Measurements from ENCODE around the gene HEBP1.
A peak's percentile ranks its signal among the peaks of the same experiment; 100 is the strongest.

The HEBP1 gene

DNA sequence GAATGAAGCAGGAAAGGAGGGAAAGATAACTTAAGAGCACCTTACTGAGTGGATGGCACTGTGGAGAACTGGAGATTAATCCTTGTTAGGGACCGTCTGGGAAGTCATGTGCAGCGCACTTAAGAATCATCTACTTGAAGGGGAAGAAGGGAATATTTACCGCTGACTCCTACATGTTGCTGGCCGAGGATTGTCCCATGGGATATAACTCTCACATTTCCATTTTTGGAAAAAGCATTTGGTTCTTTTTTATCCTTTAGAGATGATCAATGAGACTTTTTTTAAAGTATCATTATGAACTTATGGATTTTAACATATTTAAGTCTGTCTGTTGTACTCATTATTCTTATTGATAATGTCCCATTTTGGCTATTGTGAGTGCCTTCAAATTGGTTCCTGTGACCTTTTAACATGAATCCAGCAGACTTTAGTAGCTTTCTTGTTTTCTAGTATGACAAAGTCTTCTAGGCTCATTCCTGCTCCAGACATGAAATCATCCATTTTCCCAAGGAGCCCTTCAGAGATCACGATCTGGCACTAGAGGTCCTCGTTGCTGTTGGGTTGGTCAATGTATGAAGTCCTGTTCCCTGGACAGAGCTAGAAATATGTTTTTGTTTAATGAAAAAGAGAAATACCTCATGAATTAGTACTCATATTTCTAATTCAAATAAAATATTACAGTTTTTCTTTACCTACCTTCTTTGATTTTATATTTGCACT lies 23.9 kb upstream of the HEBP1 start:
- DNase-seq = no peak

- no peak for DNase-seq
Measured at GRCh38 chr12:13022851-13023271, 22.8 kb upstream of the HEBP1 start.

DNA sequence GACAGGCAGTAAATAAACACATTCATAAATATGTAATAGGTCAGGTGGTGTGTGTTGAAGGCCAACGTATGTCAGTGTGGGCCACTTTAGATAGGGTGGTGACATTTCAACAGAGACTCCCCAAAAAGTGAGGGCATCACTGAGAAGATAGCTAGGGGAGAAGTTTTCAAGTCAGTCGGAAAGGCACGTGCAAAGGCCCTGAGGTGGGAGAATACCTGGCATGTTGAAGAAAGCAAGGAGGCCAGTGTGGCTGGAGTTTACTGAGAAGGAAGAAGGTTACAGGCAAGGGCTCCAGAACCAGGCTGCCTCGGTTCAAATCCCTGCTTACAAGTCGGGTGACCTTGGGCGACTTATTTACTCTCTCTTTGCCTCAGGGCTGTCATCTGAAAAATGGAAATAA lies 11.0 kb upstream of the HEBP1 start:
- no peak for DNase-seq

- DNase-seq = no peak
Measured at GRCh38 chr12:13008741-13009380, 8.8 kb upstream of the HEBP1 start.

GRCh38 chr12:13007496-13008233 lies 7.6 kb upstream of the HEBP1 start:
- DNase-seq = no peak

DNA sequence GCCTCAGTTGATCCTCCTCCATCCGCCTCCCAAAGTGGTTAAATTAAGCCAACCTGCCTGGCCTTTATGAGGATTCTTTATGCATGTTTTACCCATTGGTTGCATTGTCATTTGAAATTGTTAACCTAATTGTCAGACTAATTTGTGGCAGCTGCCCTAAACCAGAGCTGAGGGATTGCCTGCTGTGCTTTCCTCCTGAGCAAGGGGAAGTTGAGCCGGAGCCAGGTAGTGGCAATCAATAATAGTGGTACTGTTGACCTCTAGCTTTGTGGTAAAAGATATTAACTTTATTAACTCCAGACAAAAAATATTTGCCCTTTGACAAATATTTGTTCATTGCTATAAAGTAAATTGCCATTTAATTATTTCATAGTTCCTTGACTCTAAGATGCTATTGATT lies 5.6 kb upstream of the HEBP1 start:
- DNase-seq = no peak

GRCh38 chr12:13004986-13005385 lies 4.9 kb upstream of the HEBP1 start:
- no peak for DNase-seq

DNA sequence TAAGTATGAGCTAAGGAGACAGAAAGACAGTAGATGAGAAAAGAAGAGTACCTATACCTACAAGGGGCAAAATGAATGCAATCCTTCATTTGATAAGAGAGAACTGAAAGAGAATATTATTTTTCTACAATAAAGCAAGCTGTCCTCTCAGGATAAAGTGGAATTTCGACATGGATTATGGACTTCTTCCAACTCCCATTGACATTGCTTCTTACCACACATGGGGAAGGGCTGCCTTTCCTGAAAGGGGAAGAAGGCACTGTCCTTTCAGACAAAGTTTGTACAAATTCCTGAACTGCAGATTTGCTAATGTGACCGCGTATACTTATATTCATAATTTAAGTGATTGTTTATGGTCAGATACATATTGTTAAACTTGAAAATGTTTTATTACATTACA lies 4.3 kb upstream of the HEBP1 start:
- no peak for DNase-seq

DNA sequence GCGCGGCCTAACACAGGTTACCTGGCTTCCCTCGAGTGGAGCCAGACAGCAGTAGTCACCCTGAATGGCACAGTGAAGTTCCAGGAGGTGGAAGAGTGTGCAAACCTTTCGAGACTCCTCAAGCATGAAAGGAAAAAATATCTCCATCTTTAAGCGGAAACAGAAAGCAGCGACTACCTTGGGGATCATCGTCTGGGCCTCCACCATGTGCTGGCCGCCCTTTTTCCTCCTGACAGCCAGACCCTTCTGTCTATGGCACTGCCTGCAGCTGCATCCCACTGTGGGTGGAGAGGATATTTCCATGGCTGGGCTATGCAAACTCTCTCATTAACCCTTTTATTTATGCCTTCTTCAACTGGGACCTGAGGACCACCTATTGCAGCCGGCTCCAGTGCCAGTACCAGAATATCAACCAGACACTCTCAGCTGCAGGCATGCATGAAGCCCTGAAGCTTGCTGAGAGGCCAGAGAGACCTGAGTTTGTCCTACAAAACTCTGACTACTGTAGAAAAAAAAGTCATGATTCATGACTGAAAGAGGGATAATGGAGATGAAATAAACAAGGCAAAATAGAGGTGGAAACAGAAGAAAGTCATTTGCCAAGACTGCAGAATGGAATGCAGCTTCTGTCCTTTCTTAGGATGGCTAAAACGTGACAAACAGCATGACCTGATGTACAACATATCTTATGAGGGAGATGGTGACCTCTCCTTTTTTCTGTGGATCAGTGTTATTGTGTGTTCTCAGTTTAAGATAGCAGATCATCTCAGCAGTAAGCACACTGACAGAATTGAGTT lies 2.4 kb upstream of the HEBP1 start:
- no peak for DNase-seq

- no peak for DNase-seq
Measured at GRCh38 chr12:13001775-13002040, 1.6 kb upstream of the HEBP1 start.

- peak; percentile 44 to 53 for DNase-seq
Measured at GRCh38 chr12:13000925-13001774, 1.1 kb upstream of the HEBP1 start.

DNA sequence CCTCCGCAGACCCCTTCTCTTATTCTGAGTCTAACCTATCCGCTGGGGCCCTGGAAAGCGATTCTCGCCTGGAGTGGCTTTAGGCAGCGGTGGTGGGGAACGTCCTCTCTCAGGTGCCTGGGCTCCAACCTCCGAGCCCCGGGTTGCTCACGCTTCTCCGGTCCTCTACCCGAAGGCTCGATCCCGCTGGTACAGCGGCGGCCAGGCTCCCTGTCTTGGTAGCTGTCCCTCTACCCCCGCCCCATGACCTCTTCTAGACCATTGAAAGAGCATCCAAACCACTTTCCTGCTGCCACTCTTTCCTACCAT lies 505 bp upstream of the HEBP1 start:
- DNase-seq = no peak

- DNase-seq = no peak
Measured at GRCh38 chr12:12999271-12999958, 650 bp downstream of the HEBP1 start.

GRCh38 chr12:12998248-12998647 lies 1.8 kb downstream of the HEBP1 start:
- DNase-seq = no peak

- DNase-seq = no peak
Measured at GRCh38 chr12:12997734-12998133, 2.3 kb downstream of the HEBP1 start.

GRCh38 chr12:12997156-12997555 lies 2.9 kb downstream of the HEBP1 start:
- DNase-seq = no peak

GRCh38 chr12:12996209-12996608 lies 3.9 kb downstream of the HEBP1 start:
- DNase-seq = no peak

DNA sequence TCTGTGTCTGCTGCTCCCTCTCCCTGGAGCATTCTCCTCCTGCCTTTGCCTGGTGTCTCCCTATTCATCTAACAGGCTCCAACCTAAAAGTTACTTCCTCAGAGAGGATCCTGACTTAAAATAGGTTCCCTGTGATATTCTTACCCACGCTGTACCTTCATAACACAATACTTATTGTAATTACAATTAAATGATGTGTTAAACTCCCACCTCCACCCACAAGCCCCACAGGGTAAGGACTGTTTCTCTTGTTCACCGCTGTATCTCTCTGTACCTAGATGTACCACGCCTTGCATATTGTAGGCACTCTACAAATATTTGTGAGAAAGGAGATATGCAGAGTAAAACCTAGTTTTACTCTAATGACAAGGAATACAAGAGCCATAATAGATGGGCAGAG lies 5.0 kb downstream of the HEBP1 start:
- no peak for DNase-seq

GRCh38 chr12:12993367-12993766 lies 6.7 kb downstream of the HEBP1 start:
- DNase-seq = no peak

- DNase-seq = peak in 1 of 2 donors; percentile 22
Measured at GRCh38 chr12:12992418-12993130, 7.5 kb downstream of the HEBP1 start.

- no peak for DNase-seq
Measured at GRCh38 chr12:12990700-12991468, 9.2 kb downstream of the HEBP1 start.

Measured in CD4-positive, alpha-beta T cell treated with Interleukin-4 for 1 hour (primary cell).